Lung (tissue), 12 donors: ENCODE measurements around the gene FHOD3. TPM values are rescaled to one million over a fixed set of nuclear protein-coding genes. Genes with fewer than 3 reads are reported as not detected.

ENCODE experiments used
- ATAC-seq: fragments of 200-7000 bp; cut with Tn5 transposase; one replicate; pipeline ENCODE4 v1.9.1; 2020; ENCODE audit warnings: moderate number of reproducible peaks; ENCODE audit not compliant: insufficient read depth, low FRiP score
- DNase-seq, 3 donors: peaks; one replicate each; pipeline ENCODE4 v3.0.0-alpha.2; 2013 to 2017
- H3K27ac ChIP-seq, 2 donors: one replicate each; pipeline ENCODE4 v1.5.1; 2013; ENCODE audit warnings: mild to moderate bottlenecking in 2 of 2, moderate library complexity in 2 of 2, control low read depth in 1 of 2, inconsistent platforms in 1 of 2, low read depth in 1 of 2, low read length in 1 of 2
- H3K27me3 ChIP-seq, 3 donors: one replicate each; pipeline ENCODE4 v1.5.1; 2013; ENCODE audit warnings: low read length in 2 of 3; ENCODE audit not compliant: control insufficient read depth in 3 of 3, insufficient read depth in 3 of 3
- H3K36me3 ChIP-seq, 4 donors: one replicate each; pipeline ENCODE4 v1.5.1; 2013; ENCODE audit warnings: low read length in 4 of 4, mild to moderate bottlenecking in 1 of 4, moderate library complexity in 1 of 4; ENCODE audit not compliant: control insufficient read depth in 4 of 4, insufficient read depth in 4 of 4
- H3K4me1 ChIP-seq, 5 donors: one replicate each; pipeline ENCODE4 v1.5.1; 2013; ENCODE audit warnings: low read length in 5 of 5, mild to moderate bottlenecking in 2 of 5, moderate library complexity in 1 of 5; ENCODE audit not compliant: control insufficient read depth in 5 of 5, insufficient read depth in 5 of 5
- H3K4me3 ChIP-seq: one replicate; pipeline ENCODE4 v1.5.1; 2013; ENCODE audit warnings: mild to moderate bottlenecking, control low read depth, moderate library complexity
- H3K9ac ChIP-seq, 2 donors: one replicate each; pipeline ENCODE4 v1.5.1; 2013; ENCODE audit warnings: low read length in 2 of 2, control low read depth in 1 of 2; ENCODE audit not compliant: insufficient read depth in 1 of 2
- H3K9me3 ChIP-seq, 4 donors: one replicate each; pipeline ENCODE4 v1.5.1; 2013; ENCODE audit warnings: low read length in 3 of 4, mild to moderate bottlenecking in 1 of 4, moderate library complexity in 1 of 4; ENCODE audit not compliant: control insufficient read depth in 4 of 4, insufficient read depth in 3 of 4
- CTCF ChIP-seq: IDR thresholded peaks from 2 replicates; pipeline ENCODE4 v1.5.1; 2012; ENCODE audit warnings: mild to moderate bottlenecking; ENCODE audit errors: control extremely low read depth, extremely low read depth
- WGBS, 2 donors: extraction: QIAGEN DNeasy Blood & Tissue Kit; methylation state at CpG; one replicate each; pipeline ENCODE4 v1.1.7; 2013; 5-methylcytosine and 5-hydroxymethylcytosine counted together
- polyA plus RNA-seq, 2 donors: library from polyadenylated mRNA; stranded (reverse); fragments of 200-250 nt; gene quantifications; one replicate each; pipeline ENCODE4 v1.2.1, GENCODE V29; 2013
- total RNA-seq, 2 donors: library from RNA; depleted of rRNA in 1 of 2; stranded (reverse); fragments of >200 nt in 1 of 2; gene quantifications; one replicate each; pipeline ENCODE4 v1.2.1, GENCODE V29; 2014 to 2021
- donor health status: control.
- donor health status: control.
- donor health status: Bipolar disorder and iron deficiency.
- donor health status: healthy.
- donor health status: DM: yes; HTN: yes; CAD: no.

Gene FHOD3
- total and polyA plus RNA-seq, 4 donors, result 1.0 to 7.4 (median 2.9) TPM

GRCh38 chr18:36580266-36580665 is 282.8 kb downstream of the FHOD3 start:
- Histone ChIP-seq H3K36me3 (no peaks in the 10 kb centered on the region), H3K27me3 (no peaks in the 10 kb centered on the region), H3K27ac (peak overlapping the region in 1 of 2 donors; percentile 27), H3K4me1 (peaks cover 0 to 13% (median 0%) of the 10 kb centered on the region in 5 donors), H3K4me3 (no peak overlapping the region), H3K9me3 (peaks cover 0 to 5% (median 0%) of the 10 kb centered on the region in 4 donors), H3K9ac (no peak overlapping the region)
- ATAC-seq (no peak), DNase-seq (peak in 1 of 3 donors; percentile 17)
- TF ChIP-seq CTCF, result no peak
- 76 to 78% methylated on average over 2 of the region's 2 CpGs for WGBS, 2 donors

- Histone ChIP-seq H3K36me3 (no peaks in the 10 kb centered on the region), H3K4me3 (no peak overlapping the region), H3K27me3 (no peaks in the 10 kb centered on the region), H3K27ac (peak overlapping the region in 1 of 2 donors; percentile 27), H3K9me3 (peaks cover 0 to 5% (median 0%) of the 10 kb centered on the region in 4 donors), H3K9ac (no peak overlapping the region), H3K4me1 (peaks cover 0 to 16% (median 0%) of the 10 kb centered on the region in 5 donors)
- WGBS, 2 donors, result 91 to 94% methylated on average over 6 of the region's 6 CpGs
- DNase-seq (peak in 2 of 3 donors; percentile 11 to 54), ATAC-seq (no peak)
- TF ChIP-seq CTCF, result no peak
Measured at GRCh38 chr18:36580874-36581750, 283.6 kb downstream of the FHOD3 start.

- H3K27me3 ChIP-seq, result no peaks in the 10 kb centered on the region
- H3K9me3 ChIP-seq, result peaks cover 0 to 2% (median 0%) of the 10 kb centered on the region in 4 donors
- H3K27ac ChIP-seq, result no peak overlapping the region
- no peak for TF ChIP-seq CTCF
- no peak overlapping the region for H3K4me3 ChIP-seq
- ATAC-seq (no peak), DNase-seq (no peak)
- peaks cover 0 to 19% (median 0%) of the 10 kb centered on the region in 5 donors for H3K4me1 ChIP-seq
- WGBS, 2 donors, result 62 to 88% methylated on average over 5 of the region's 5 CpGs
- H3K36me3 ChIP-seq, result no peaks in the 10 kb centered on the region
- no peak overlapping the region for H3K9ac ChIP-seq
Measured at GRCh38 chr18:36582988-36583745, 285.7 kb downstream of the FHOD3 start.
